Suprapubic skin (tissue), 4 donors: Measurements from ENCODE around the gene RNF227. TPM values are rescaled to one million over a fixed set of nuclear protein-coding genes. Genes with fewer than 3 reads are reported as not detected.

ENCODE experiments used
- DNase-seq, 2 donors: peaks; one replicate each; pipeline ENCODE4 v3.0.0-alpha.2; 2019; ENCODE audit warnings: low spot score in 2 of 2
- H3K27ac ChIP-seq: fragments of 200-600 bp; sonication (generic); one replicate; pipeline ENCODE4 v1.5.1; 2019
- H3K27me3 ChIP-seq: fragments of 200-600 bp; sonication (generic); one replicate; pipeline ENCODE4 v1.5.1; 2019
- H3K36me3 ChIP-seq: fragments of 200-600 bp; sonication (generic); one replicate; pipeline ENCODE4 v1.5.1; 2019
- H3K4me1 ChIP-seq: fragments of 200-600 bp; sonication (generic); one replicate; pipeline ENCODE4 v1.5.1; 2019
- H3K4me3 ChIP-seq: fragments of 200-600 bp; sonication (generic); one replicate; pipeline ENCODE4 v1.5.1; 2019; ENCODE audit warnings: mild to moderate bottlenecking
- H3K9me3 ChIP-seq: fragments of 200-600 bp; sonication (generic); one replicate; pipeline ENCODE4 v1.5.1; 2019
- EP300 ChIP-seq: sonication (generic); formaldehyde crosslinking; IDR thresholded peaks from one replicate; pipeline ENCODE4 v1.6.1; 2017; ENCODE audit warnings: antibody characterized with exemption
- POLR2A ChIP-seq, 2 donors: fragments of 450-650 bp; IDR thresholded peaks; one replicate each; pipeline ENCODE4 v1.6.1; 2017; ENCODE audit warnings: antibody characterized with exemption in 2 of 2, mild to moderate bottlenecking in 2 of 2, moderate library complexity in 2 of 2
- POLR2AphosphoS5 ChIP-seq, 3 donors: sonication (generic); formaldehyde crosslinking; IDR thresholded peaks; one replicate each; pipeline ENCODE4 v1.6.1; 2017; ENCODE audit warnings: antibody characterized with exemption in 3 of 3
- WGBS: methylation state at CpG from one replicate; pipeline ENCODE4 v1.1.5; 2018; 5-methylcytosine and 5-hydroxymethylcytosine counted together
- total RNA-seq, 4 donors: library from RNA; depleted of rRNA; stranded (reverse); fragments of >200 nt; gene quantifications; one replicate each; pipeline ENCODE4 v1.1.0, GENCODE V29; 2016
- TF ChIP-seq, protein P1 (sequence below), 2 donors: fragments of 200-600 bp in 1 of 2; fragments of 450-650 bp in 1 of 2; sonication (generic) in 1 of 2; IDR thresholded peaks; one replicate each; pipeline ENCODE4 v1.5.1; 2016 to 2019; ENCODE audit warnings: antibody characterized with exemption in 2 of 2, mild to moderate bottlenecking in 1 of 2, moderate library complexity in 1 of 2

RNF227 gene
- total RNA-seq, 4 donors from 2014 or later = 51.1 to 66.3 (median 57.3) TPM

DNA sequence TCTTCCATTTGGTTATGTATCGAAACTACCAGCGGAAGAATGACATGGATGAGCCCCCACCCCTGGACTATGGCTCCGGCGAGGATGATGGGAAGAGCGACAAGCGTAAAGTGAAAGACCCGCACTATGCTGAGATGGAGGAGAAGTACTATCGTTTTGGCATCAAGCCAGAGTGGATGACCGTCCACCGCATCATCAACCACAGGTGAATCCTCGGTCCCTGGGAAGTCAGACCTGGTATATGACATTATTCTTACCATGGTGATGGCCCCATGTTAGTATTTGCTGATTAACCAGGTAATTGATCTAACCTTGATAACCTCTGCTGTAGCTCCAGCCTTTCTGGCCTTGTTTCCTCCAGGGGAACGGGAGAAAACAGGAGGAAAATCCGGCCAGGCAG lies 19.0 kb downstream of the RNF227 start:
- TF ChIP-seq, protein P1, sequence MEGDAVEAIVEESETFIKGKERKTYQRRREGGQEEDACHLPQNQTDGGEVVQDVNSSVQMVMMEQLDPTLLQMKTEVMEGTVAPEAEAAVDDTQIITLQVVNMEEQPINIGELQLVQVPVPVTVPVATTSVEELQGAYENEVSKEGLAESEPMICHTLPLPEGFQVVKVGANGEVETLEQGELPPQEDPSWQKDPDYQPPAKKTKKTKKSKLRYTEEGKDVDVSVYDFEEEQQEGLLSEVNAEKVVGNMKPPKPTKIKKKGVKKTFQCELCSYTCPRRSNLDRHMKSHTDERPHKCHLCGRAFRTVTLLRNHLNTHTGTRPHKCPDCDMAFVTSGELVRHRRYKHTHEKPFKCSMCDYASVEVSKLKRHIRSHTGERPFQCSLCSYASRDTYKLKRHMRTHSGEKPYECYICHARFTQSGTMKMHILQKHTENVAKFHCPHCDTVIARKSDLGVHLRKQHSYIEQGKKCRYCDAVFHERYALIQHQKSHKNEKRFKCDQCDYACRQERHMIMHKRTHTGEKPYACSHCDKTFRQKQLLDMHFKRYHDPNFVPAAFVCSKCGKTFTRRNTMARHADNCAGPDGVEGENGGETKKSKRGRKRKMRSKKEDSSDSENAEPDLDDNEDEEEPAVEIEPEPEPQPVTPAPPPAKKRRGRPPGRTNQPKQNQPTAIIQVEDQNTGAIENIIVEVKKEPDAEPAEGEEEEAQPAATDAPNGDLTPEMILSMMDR (IDR thresholded peaks at IDR 0.05) = no peak
- TF ChIP-seq EP300 (no peak), POLR2AphosphoS5 (IDR thresholded peaks at IDR 0.05) (no peak), POLR2A (IDR thresholded peaks at IDR 0.05) (no peak)
- DNase-seq = no peak
- WGBS = 90% methylated on average over 13 of the region's 13 CpGs
- no peak overlapping the region for H3K4me3 ChIP-seq
- peaks cover 4% of the 10 kb centered on the region for H3K4me1 ChIP-seq
- peaks cover 83% of the 10 kb centered on the region for H3K36me3 ChIP-seq
- H3K27ac ChIP-seq = no peak overlapping the region
- no peaks in the 10 kb centered on the region for H3K27me3 ChIP-seq
- H3K9me3 ChIP-seq = no peaks in the 10 kb centered on the region

DNA sequence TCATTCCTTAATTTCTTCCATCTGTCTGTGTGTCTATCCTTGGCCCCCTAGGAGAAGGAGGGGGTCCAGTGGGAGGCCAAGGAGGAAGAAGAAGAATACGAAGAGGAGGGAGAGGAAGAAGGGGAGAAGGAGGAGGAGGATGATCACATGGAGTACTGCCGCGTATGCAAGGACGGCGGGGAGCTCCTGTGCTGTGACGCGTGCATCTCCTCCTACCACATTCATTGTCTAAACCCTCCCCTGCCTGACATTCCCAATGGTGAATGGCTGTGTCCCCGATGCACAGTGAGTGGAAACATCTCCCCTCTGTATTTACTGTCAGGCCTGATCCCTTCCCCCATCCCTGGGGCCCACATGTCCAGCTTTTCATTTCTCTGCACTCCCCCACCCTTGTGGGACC lies 21.2 kb downstream of the RNF227 start:
- DNase-seq = no peak
- H3K36me3 ChIP-seq = peaks cover 78% of the 10 kb centered on the region

DNA sequence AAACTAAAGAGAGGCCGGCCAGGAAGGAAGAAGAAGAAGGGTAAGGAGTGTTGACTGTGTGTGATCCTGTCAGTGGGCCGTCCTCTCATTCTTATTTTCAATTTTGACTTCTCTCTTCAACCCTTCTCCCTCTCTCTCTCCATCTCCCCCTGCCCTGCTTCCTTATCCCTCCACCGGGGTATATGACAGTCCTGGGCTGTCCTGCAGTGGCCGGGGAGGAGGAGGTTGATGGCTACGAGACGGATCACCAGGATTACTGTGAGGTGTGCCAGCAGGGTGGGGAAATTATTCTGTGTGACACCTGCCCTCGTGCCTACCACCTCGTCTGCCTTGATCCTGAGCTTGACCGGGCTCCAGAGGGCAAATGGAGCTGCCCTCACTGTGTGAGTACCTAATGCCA lies 21.9 kb downstream of the RNF227 start:
- WGBS = 93% methylated on average over 9 of the region's 9 CpGs
- H3K36me3 ChIP-seq = peaks cover 72% of the 10 kb centered on the region
- TF ChIP-seq POLR2AphosphoS5 (IDR thresholded peaks at IDR 0.05) = no peak
- TF ChIP-seq POLR2A (IDR thresholded peaks at IDR 0.05) = no peak
- TF ChIP-seq, protein P1 (IDR thresholded peaks at IDR 0.05) = no peak
- no peak for TF ChIP-seq EP300
- H3K4me1 ChIP-seq = peaks cover 14% of the 10 kb centered on the region
- no peaks in the 10 kb centered on the region for H3K9me3 ChIP-seq
- no peak overlapping the region for H3K4me3 ChIP-seq
- DNase-seq = peak in 1 of 2 donors; percentile 67
- no peak overlapping the region for H3K27ac ChIP-seq
- H3K27me3 ChIP-seq = no peaks in the 10 kb centered on the region

More for the DNA sequence above, 21.2 kb downstream of the RNF227 start:
- Histone ChIP-seq H3K4me3 (no peak overlapping the region), H3K9me3 (no peaks in the 10 kb centered on the region), H3K4me1 (peaks cover 8% of the 10 kb centered on the region), H3K27me3 (no peaks in the 10 kb centered on the region), H3K27ac (no peak overlapping the region)
- no peak for TF ChIP-seq EP300
- TF ChIP-seq, protein P1 (IDR thresholded peaks at IDR 0.05) = no peak
- no peak for TF ChIP-seq POLR2AphosphoS5 (IDR thresholded peaks at IDR 0.05)
- WGBS = 85% methylated on average over 8 of the region's 8 CpGs

DNA sequence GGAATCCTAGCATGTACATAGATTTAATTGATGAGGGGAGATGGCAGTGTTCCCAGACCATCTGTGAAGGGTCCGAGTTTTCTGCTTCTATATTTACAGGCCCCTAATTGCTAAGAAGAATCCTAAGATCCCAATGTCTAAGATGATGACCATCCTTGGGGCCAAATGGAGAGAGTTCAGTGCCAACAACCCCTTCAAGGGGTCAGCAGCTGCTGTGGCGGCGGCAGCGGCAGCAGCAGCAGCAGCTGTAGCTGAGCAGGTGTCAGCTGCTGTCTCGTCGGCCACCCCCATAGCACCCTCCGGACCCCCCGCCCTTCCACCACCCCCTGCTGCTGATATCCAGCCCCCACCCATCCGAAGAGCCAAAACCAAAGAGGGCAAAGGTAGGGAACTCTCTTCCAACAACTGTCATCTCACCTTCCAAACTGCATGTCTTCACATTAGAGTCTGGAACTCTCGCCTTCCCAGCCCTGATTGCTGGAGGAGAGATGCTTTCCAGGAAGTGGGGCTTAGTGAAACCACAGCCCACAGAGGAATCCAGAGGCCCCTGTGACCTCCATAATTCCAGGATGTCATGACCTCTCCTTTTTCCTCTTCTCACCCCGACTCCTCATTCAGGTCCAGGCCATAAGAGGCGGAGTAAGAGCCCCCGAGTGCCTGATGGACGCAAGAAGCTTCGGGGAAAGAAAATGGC lies 22.8 kb downstream of the RNF227 start:
- no peak overlapping the region for H3K27ac ChIP-seq
- TF ChIP-seq POLR2AphosphoS5 (IDR thresholded peaks at IDR 0.05) = no peak
- TF ChIP-seq, protein P1 (IDR thresholded peaks at IDR 0.05) = no peak
- TF ChIP-seq POLR2A (IDR thresholded peaks at IDR 0.05) = no peak
- no peak for TF ChIP-seq EP300
- DNase-seq = no peak
- H3K36me3 ChIP-seq = peaks cover 63% of the 10 kb centered on the region
- WGBS = 87% methylated on average over 11 of the region's 15 CpGs
- peaks cover 23% of the 10 kb centered on the region for H3K4me1 ChIP-seq
- H3K4me3 ChIP-seq = no peak overlapping the region
- no peaks in the 10 kb centered on the region for H3K9me3 ChIP-seq
- no peaks in the 10 kb centered on the region for H3K27me3 ChIP-seq

DNA sequence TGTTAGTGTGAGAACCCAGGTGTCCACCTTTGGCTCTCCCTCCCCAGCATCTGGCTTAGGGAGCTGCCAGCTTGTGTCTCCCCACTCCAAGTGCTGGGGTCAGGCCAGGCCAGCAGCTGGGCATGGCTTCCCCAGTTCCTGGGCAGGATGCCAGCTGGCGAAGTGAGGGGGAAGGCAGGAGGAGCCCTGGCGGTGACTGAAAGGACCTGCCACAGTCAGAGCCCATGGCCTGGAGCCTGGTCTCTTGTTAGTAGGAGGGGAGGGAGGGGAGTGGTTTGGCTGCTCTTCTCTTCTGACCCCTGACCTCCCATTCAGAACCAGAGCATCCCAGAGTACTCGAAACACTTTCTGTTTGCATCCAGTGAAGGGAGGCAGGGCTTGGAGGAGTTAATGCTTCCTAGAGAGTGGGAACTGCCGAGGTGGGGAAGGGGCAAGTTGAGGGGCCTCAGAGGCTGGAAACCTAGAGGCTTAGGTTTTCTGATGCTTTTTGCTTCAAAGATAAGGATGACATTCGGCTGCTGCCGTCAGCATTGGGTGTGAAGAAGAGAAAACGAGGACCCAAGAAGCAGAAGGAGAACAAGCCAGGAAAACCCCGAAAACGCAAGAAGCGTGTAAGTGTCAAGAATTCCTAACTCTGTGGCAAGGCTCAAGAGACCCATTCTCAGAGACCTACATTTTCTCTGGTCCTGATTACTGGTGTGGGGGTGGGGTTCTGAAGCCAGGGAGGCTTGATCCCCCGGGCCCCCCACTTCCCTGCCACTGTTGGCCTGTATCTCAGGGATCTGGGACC lies 26.7 kb downstream of the RNF227 start:
- 21% methylated on average over 11 of the region's 11 CpGs for WGBS
- H3K27ac ChIP-seq = peak overlapping the region; percentile 91
- TF ChIP-seq EP300 = no peak
- TF ChIP-seq POLR2AphosphoS5 (IDR thresholded peaks at IDR 0.05) = peak in 2 of 3 donors; percentile 22 to 79
- TF ChIP-seq, protein P1 (IDR thresholded peaks at IDR 0.05) = peak in 1 of 2 donors; percentile 61
- TF ChIP-seq POLR2A (IDR thresholded peaks at IDR 0.05) = no peak
- H3K27me3 ChIP-seq = no peaks in the 10 kb centered on the region
- H3K36me3 ChIP-seq = peaks cover 30% of the 10 kb centered on the region
- peak; percentile 97 for DNase-seq
- peaks cover 49% of the 10 kb centered on the region for H3K4me1 ChIP-seq
- peak overlapping the region; percentile 92 for H3K4me3 ChIP-seq
- H3K9me3 ChIP-seq = no peaks in the 10 kb centered on the region
